ENCODE data around the gene NLRP6.
"Not testable (repeated sequence)": the region's sequence is repeated elsewhere in the genome, so short reads cannot be mapped to it uniquely, and the experiment has no call there.

Gene NLRP6

GRCh38 chr11:256952-257737 lies 21.1 kb upstream of the NLRP6 start:
- no peak for DNase-seq

- DNase-seq = no peak
These were observed 20.3 kb upstream of the NLRP6 start for GRCh38 chr11:257766-258493.

GRCh38 chr11:259413-259812 lies 18.8 kb upstream of the NLRP6 start:
- DNase-seq = no peak

- no peak for DNase-seq
These were observed 16.6 kb upstream of the NLRP6 start for GRCh38 chr11:261624-262023.

GRCh38 chr11:266676-267439 lies 11.3 kb upstream of the NLRP6 start:
- no peak for DNase-seq

- no peak for DNase-seq
These were observed 10.7 kb upstream of the NLRP6 start for GRCh38 chr11:267491-267994.

- not testable (repeated sequence) for DNase-seq
These were observed 9.5 kb upstream of the NLRP6 start for GRCh38 chr11:268716-269145.

- DNase-seq = no peak
These were observed 8.9 kb upstream of the NLRP6 start for GRCh38 chr11:269146-269890.

GRCh38 chr11:270451-271318 lies 7.5 kb upstream of the NLRP6 start:
- no peak for DNase-seq

- no peak for DNase-seq
These were observed 6.9 kb upstream of the NLRP6 start for GRCh38 chr11:271319-271715.

- no peak for DNase-seq
These were observed 5.8 kb upstream of the NLRP6 start for GRCh38 chr11:272195-272930.

- DNase-seq = no peak
These were observed 5.3 kb upstream of the NLRP6 start for GRCh38 chr11:272931-273198.

GRCh38 chr11:276219-276618 lies 2.0 kb upstream of the NLRP6 start:
- DNase-seq = no peak

GRCh38 chr11:279040-279965 lies 1.1 kb downstream of the NLRP6 start:
- no peak for DNase-seq

GRCh38 chr11:279966-280705 lies 1.9 kb downstream of the NLRP6 start:
- no peak for DNase-seq

- DNase-seq = no peak
These were observed 2.7 kb downstream of the NLRP6 start for GRCh38 chr11:280706-281485.

- DNase-seq = no peak
These were observed 3.4 kb downstream of the NLRP6 start for GRCh38 chr11:281486-282161.

GRCh38 chr11:282171-282570 lies 4.0 kb downstream of the NLRP6 start:
- DNase-seq = no peak

All from NCI-H2171 (cell line).